Posterior vena cava (tissue), 2 donors: Measurements from ENCODE around the gene ZBTB9. TPM values are rescaled to one million over a fixed set of nuclear protein-coding genes. Genes with fewer than 3 reads are reported as not detected.
"Not testable (repeated sequence)": the region's sequence is repeated elsewhere in the genome, so short reads cannot be mapped to it uniquely, and the experiment has no call there.

Experiments used
- DNase-seq: peaks from one replicate; pipeline ENCODE4 v3.0.0-alpha.2; 2020; ENCODE audit warnings: low spot score
- intact Hi-C, 2 donors: fragments of 100-400 bp; cut with DNase I; formaldehyde crosslinking; loops; one replicate each; pipeline versions ENCODE4 v1.14.1 to v1.14.2; 2022 to 2023
- total RNA-seq, 2 donors: library from RNA; stranded (reverse); fragmentation: NEBNext Ultra II Directional; extraction: Animal tissue kit (Norgen Biotek cat#: 25700); gene quantifications; one replicate each; pipeline ENCODE4 v1.2.1, GENCODE V29; 2021
- donor health status: DM: yes; HTN: yes; CAD: no.
- donor health status: DM: yes; HTN: yes; CAD: no.

Gene ZBTB9
- total RNA-seq, 2 donors from 2014 or later, result 3.9 to 5.0 TPM

DNA sequence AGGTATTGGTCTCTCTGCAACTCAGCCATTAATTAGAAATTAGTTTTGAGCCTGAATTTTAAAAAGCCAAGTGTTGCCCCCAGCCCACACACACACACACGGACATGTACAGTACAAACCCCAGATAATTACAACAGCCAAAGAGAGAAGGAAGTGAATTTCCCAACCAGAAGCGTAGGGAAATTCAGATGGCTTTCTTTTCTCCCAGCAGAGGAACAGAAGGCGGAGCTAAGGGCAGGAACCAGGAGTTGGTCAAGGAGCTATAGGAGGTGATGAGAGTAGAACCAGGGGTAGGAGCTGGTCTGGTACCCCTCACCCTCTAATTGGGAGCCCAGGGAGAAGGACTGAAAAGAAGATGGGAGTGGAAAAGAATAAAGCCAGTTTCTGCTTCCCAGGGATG lies 3.9 kb upstream of the ZBTB9 start:
- DNase-seq, result no peak
- intact Hi-C loops, result no loop called here

GRCh38 chr6:33451606-33452005 lies 2.8 kb upstream of the ZBTB9 start:
- no peak for DNase-seq
- intact Hi-C loops, result no loop called here

GRCh38 chr6:33452496-33452895 lies 1.9 kb upstream of the ZBTB9 start:
- intact Hi-C loops, result no loop called here

DNA sequence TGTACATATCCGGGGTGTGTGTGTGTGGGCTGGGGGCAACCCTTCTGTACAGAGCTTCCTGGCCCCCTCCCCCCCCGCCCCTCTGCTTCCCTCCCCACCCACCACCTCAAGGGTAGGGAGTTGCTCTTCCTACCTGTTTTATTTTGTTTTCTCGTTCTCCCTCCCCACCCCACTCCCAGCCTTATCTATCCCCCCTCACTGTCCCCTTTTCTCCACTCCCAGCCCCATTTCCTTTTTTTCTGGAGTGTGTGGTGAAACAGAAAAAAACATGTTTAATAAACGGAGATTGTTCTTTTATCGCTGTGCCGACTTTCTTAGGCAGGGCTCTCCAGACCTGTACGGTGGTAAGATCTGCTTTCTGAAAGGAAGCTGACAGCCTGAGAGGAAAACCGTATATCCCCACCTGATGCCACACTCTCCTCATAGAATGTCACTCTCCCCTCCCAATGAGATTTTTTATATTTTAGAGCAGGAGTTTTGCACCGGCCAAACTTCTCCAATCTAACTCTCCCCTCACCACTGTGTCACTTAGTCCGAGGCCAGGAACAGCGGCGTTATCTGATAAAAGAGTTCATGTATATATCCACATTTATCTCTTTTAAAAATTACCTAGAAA lies 875 bp upstream of the ZBTB9 start:
- DNase-seq, result no peak
- intact Hi-C loops, result no loop called here

More at GRCh38 chr6:33452496-33452895, 1.9 kb upstream of the ZBTB9 start:
- DNase-seq, result no peak

- intact Hi-C loops, result no loop called here
These were observed 675 bp downstream of the ZBTB9 start for GRCh38 chr6:33455051-33455450.

GRCh38 chr6:33456156-33456555 lies 1.8 kb downstream of the ZBTB9 start:
- intact Hi-C loops, result loop anchor here in 1 of 2 donors (1.0 kb wide), 1 partner anchor 27 kb away; no protein-coding TSS in a partner anchor
- DNase-seq, result no peak

More at GRCh38 chr6:33455051-33455450, 675 bp downstream of the ZBTB9 start:
- DNase-seq, result no peak

- intact Hi-C loops, result no loop called here
- no peak for DNase-seq
These were observed 4.3 kb downstream of the ZBTB9 start for GRCh38 chr6:33458676-33459075.

DNA sequence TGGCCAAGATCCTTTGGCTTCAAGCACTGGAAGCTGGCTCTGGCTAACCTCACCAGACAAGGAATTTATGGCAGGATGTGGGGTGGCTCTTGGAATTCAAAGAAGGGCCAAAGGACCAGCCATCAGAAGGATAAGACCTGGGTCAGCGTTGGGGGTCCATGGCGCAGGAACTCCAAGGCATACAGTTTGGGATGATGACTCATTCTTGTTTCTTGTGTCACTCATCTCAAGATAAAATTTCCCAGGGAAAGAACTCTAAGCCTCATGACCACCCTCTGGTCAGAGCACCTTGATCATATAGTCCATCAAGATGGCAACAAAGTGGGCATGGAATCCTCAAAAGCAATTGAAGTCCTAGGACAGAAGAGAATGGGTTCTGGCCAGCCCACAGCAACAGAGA lies 4.8 kb downstream of the ZBTB9 start:
- no peak for DNase-seq
- intact Hi-C loops, result no loop called here

GRCh38 chr6:33466075-33466735 lies 11.8 kb downstream of the ZBTB9 start:
- DNase-seq, result no peak
- intact Hi-C loops, result no loop called here

DNA sequence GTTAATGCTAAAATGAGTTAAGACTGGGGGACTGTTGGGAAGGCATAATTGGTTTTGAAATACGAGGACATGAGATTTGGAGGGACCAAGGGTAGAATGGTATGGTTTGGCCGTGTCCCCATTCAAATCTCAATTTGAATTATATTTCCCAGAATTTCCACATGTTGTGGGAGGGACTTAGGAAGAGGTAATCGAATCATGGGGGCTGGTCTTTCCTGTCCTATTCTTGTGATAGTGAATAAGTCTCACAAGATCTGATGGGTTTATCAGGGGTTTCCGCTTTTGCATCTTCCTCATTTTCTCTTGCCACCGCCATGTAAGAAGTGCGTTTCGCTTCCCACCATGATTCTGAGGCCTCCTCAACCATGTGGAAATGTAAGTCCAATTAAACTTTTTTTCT lies 12.7 kb downstream of the ZBTB9 start:
- intact Hi-C loops, result no loop called here
- no peak for DNase-seq

GRCh38 chr6:33469661-33470060 lies 15.3 kb downstream of the ZBTB9 start:
- DNase-seq, result no peak
- intact Hi-C loops, result no loop called here

DNA sequence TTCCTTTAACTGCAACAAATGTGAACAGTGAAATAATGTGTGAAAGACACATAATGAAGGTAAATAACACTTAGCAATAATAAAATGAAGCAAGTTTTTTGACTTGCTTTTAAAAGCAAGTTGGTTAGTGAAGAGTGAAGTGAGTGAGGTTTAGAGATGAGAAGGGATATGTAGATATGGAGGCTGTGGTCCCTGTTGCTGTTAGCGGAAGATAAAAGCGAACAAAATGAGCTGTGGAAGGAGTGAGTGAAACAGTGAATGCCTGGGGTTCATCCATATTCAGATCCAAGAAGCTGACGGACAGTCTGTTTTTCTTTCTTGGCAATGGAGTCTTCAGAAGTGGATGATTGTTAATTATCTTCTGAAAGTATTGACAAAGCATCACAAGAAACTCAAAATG lies 23.5 kb downstream of the ZBTB9 start:
- DNase-seq, result no peak
- intact Hi-C loops, result no loop called here

DNA sequence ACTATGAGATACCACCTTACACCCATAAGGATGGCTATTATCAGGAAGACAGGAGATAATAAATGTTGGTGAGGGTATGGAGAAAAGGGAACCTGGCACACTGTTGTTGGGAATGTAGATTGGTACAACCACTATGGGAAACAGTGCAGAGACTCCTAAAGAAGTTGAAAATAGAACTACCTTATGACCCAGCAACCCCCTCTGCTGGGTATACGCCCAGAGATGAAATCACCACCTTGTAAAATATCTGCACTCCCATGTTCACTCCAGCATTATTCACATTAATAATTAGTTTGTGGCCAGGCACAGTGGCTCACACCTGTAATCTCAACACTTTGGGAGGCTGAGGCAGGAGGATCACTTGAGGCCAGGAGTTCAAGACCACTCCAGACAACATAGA lies 26.8 kb downstream of the ZBTB9 start:
- DNase-seq, result no peak
- intact Hi-C loops, result no loop called here

GRCh38 chr6:33482620-33483019 lies 28.2 kb downstream of the ZBTB9 start:
- intact Hi-C loops, DNase-seq: not testable (repeated sequence)

GRCh38 chr6:33483678-33484077 lies 29.3 kb downstream of the ZBTB9 start:
- DNase-seq, result no peak
- intact Hi-C loops, result no loop called here

- DNase-seq, intact Hi-C loops: not testable (repeated sequence)
These were observed 30.4 kb downstream of the ZBTB9 start for GRCh38 chr6:33484673-33485262.

DNA sequence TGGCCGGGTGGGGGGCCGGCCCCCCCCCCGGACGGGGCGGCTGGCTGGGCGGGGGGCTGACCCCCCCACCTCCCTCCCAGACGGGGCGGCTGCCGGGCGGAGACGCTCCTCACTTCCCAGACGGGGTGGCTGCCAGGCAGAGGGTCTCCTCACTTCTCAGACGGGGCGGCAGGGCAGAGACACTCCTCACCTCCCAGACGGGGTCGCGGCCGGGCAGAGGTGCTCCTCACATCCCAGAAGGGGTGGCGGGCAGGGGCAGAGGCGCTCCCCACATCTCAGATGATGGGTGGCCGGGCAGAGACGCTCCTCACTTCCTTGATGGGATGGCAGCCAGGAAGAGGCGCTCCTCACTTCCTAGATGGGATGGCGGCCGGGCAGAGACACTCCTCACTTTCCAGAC lies 31.3 kb downstream of the ZBTB9 start:
- DNase-seq, intact Hi-C loops: not testable (repeated sequence)

GRCh38 chr6:33488339-33488738 lies 34.0 kb downstream of the ZBTB9 start:
- intact Hi-C loops, result no loop called here
- DNase-seq, result no peak

DNA sequence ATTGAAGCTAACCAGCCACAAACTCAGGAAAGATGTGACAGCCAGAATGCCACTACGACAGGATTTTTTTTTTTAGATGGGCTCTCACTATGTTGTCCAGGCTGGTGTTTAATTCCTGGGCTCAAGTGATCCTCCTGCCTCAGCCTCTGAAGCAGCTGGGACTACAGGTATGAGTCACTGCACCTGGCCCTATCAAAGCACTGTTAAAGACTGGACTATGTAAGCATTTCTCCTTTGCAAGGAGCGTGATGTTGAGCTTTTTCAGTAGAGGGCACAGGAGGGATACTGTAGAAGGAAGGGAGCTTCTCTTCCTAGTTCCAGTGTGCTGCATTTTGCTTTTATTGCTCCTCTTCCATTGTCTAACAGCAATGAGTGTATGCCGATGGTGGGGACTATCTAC lies 35.8 kb downstream of the ZBTB9 start:
- no peak for DNase-seq
- intact Hi-C loops, result no loop called here

DNA sequence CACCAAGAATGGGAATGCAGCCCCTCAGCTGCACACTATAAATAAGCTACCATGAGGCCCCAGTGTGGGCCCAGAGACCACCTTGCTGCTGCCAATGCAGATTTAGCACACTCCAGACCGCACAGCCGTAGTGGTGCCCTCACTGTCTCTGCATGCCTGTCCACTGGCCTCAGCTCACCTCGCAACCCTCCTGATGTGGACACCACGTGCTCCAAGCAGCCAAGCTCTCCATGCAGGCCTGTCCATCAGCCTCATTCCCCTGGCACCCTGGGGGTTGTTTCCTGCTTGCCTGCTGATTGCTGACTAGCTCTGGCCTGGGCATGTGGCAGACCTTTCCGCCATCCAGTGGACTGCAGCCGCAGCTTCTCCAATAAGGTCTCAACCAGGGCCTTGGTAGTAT lies 36.2 kb downstream of the ZBTB9 start:
- no peak for DNase-seq
- intact Hi-C loops, result no loop called here

DNA sequence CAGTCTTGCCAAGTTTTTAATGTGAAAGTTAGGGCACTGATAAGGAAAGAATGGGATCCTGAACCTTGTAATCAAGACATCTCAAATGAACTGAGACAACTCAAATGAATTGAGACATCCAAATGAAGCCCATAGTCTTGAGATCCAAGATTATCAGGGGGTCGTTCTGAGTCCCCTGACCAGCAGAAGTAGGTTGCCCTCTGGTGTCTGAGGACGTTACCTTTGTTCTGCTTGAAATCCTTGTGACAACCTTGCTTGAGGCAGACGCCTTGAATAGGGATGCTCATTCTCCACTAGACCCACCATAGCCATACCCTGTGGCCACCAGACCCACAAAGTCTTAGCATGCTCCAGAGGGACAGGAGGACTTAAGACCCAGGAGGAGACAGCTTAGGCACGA lies 37.7 kb downstream of the ZBTB9 start:
- DNase-seq, result no peak
- intact Hi-C loops, result no loop called here
